Right forelimb (tissue), 1 donor: ENCODE measurements around the gene PHLPP1.

Source experiments
- DNase-seq: peaks from one replicate; pipeline ENCODE4 v3.0.0-alpha.2; 2018

The PHLPP1 gene

DNA sequence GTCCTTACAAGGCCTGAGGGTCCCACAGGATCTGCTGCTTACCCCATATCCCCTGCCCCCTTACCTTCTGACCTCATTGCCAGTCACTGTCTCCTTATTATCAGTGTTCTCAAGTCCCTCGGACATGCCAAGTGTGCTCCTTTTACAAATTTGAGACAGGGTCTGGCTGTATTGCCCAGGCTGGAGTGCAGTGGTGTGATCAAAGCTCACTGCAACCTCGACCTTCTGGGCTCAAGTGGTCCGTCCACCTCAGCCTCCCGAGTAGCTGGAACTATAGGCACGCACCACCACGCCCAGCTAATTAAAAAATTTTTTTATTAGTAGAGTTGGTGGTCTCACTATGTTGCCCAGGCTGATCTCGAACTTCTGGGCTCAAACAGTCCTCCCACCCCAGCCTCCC is 141.0 kb downstream of the PHLPP1 start:
- no peak for DNase-seq

DNA sequence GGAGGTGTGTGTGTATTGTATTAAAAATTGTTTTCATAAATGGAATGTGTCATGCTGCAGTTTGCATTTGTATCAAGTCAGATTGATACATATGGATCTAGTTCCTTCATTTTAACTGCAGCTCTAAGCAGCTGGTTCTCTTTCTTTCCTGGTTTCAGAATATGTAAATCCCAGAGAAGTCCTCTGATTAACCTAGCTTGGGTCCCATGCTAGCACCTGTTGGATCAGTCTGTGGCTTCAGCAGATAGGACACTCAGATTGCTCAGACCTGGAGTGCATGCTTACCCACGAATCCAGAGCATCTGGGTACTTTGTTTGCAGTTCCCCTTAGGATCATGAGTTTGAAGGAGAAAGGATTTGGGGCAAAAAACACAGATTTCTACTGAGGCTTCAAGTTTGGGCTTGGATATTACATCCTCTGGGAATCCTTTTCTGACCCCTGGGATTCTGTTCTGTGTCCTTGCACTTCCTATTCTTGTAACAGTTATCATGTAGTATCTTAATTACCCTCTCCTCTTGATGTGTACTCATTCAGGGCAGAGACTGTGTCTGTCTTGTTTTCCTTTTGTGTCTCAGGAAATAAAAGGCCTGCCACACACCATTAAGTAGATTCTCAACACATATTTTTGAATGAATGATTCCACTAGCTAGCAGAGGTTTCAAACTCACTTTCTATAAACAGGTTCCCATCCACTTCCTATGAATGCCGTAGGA is 142.1 kb downstream of the PHLPP1 start:
- DNase-seq: no peak

DNA sequence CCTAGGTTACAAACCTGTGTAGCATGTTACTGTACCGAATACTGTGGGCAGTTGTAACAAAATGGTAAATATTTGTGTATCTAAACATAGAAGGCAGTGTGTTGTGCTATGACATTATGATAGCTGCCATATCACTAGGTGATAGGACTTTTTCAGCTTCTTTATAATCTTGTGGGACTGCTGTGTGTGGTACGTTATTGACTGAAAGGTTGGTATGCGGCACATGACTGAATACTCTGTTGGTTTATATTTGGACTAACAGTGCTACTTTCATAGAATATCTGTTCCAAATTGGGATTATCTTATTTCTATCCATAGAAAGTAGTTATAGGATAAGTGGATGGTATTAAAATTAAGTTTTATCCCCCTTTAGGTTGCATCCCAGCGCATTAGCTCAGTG is 144.7 kb downstream of the PHLPP1 start:
- DNase-seq: no peak

DNA sequence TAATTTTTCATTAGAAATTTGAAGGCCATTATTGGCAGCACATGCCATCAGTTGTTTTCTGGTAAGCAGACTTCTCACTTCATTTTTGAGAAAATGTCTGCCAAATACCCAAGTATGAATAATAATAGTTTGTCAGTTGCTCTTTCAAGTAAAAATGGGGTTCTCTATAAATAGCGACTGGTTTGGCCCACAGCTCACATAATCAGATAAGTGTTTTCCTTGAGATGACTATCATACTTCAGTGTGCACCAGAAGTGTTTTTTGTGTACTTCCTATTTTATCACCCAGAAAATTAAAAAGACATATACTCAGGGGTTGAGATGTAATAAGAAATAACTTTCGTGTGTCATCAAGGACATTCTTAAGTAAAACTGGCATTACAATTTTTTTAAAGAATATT is 147.1 kb downstream of the PHLPP1 start:
- DNase-seq: no peak

DNA sequence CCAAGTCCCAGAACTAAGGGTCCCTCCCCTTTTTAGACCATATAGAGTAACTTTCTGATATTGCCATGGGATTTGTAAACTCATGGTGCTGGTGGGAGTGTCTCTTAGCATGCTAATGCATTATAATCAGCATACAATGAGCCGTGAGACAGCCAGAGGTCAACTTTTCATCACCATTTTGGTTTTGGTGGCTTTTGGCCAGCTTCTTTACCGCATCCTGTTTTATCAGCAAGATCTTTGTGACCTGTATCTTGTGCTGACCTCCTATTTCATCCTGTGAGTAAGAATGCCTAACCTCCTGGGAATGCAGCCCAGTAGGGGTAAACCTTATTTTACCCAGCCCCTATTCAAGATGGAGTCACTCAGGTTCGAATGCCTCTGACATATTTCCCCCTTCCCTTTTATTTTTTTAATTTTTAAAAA is 148.2 kb downstream of the PHLPP1 start:
- DNase-seq: no peak

DNA sequence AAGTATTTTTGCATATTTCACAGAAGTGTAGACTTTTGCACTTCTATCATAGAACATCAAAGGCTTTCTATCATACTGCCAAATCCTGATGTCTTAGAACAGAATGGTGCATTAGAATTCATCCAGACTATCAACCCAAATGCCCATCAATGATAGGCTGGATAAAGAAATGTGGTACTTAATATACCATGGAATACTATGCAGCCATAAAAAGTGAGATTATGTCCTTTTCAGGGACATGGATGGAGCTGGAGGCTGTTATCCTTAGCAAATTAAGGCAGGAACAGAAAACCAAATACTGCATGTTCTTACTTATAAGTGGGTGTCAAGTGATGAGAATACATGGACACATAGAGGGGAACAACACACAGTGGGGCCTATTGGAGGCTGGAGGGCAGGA is 150.2 kb downstream of the PHLPP1 start:
- DNase-seq: no peak

DNA sequence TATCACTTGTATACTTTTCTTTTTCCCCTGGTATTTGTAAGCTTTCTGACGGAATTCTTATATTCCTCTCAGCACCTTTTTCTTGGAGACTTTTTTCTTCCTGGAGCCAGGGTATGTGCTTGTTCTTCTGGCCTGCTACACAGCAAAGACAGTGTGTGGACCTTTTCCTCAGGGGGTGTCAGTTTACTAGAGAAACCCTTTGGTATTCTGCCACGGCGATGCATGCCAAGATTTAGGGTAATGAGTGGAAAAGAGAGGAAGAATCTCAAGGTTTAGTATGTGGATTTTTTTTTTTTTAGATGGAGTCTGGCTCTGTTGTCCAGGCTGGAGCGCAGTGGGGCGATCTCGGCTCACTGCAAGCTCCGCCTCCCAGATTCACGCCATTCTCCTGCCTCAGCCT is 152.2 kb downstream of the PHLPP1 start:
- DNase-seq: peak; percentile 47

DNA sequence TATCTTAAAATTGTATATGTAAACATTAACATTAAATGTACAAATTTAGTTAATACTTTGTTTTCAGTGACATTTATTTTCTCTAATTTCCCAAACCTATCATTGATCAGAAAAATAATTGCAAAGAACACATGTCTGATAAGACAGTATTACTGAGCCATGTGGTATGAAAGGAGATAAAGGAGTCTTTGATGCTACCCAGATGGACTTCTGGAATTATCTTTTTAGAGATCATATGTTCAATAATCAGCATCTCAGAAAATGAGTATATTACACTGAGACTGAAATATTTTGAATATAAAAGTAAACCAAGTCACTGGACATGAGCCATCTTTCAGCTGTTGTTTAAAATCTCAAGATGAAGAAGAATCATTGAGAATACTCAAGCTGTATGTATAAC is 153.3 kb downstream of the PHLPP1 start:
- DNase-seq: no peak

DNA sequence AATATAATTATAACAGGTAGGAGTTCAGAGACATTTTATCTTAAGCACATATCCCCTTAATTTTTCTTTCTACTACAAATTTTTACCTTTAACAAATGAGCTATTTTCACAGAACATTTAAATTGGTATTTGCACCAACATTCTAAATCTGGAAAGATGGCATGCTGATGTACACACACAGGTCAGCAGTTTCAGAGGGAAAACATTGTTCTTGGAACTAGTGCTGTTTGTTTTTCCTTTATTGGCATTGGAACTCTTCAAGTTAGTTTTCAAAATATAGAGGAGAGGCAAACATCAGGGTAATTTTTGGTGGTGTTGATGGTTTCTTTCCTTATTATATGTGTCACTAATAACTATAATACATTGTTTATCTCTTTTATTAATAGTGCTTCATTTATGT is 155.3 kb downstream of the PHLPP1 start:
- no peak for DNase-seq

DNA sequence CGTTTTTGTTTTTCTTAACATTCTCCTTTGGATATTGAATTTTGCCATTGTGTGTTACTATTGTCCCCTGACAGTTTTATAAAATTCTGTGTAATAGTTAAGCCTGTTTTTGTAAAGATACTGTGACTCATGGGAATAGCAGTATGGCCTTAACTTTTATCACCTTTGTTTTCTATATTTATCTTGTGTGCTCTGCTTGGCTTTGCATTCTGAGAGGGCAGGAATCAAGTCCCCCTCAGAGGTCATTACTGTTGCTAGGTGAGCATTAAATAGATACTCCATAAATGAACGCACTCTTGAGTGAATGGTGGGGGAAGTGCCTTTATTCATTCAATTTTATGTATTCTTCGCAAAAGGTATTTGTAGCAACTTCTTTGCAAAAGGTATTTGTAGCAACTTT is 160.0 kb downstream of the PHLPP1 start:
- DNase-seq: no peak

DNA sequence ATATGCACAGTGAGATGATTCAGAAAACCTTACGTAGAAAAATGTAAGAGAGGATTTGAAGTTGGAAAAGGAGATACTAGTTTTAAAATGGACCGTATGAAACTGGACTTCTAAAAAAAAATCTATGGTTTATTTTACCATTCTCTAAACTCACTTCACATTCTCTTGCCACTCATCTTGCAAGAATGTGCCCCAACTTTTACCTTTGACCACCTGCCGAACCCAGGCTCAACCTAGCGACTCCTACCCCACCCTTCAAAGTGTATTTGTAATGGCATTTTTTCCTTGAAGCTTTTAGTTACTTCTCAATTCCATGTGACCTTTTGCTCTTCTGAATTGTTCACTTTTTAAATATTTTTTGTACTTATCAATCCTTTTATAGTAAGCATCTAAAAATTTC is 160.8 kb downstream of the PHLPP1 start:
- DNase-seq: no peak

DNA sequence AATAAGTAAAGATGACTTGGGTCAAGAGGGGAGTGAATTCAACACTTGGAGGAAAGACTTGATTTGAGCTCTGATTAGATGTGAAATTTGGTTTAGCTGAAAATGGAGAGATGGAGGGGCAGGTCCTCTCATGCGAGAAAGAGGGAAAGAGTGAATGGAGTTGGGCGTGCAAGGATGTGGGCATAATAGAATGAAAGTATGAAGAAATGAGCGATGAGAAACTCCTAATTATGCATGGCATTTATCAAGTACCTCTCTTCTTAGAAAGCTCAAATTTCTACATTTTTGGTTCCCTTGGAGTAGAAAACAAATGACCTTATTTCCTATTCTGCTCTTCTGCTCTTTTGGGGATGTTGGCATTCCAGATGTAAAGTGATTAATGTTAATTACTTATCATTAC is 161.5 kb downstream of the PHLPP1 start:
- DNase-seq: no peak

DNA sequence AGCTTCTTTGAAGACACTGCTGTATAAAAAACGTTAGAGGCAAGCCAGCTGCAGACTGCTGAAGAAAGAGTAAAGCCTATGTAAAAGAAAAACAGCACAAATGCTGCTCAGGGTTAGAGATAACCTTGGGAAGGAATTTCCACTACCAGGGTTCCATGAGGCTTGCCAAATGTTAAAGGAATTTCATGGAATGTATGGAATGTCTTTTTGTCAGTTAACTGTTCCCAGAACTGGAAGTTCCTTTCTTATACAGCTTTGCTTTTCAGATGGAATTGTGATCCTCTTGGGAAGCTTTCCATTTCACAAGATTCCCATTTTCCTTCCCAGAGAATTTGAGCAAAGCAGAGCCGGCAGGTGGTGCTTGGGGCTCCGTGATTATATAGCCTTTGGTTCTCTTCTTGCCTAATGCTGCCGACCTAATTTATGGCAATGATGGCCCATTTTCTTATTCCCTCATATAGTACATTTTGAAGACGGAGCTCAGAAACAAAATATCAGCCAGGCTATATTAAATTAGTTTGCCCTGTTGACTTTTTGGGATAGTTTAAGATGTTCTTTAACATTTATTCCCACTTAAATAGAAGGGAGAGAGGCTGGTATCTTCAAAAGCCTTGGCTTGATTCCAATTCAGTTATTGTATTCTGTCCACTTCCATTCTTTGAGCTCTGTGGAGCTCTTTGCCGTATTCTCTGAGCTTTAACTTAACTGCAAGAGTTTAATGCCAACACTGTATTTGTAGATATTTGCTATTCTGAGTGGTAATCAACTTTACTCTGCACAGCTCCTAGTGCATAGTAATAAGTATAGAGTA is 162.3 kb downstream of the PHLPP1 start:
- DNase-seq: no peak

DNA sequence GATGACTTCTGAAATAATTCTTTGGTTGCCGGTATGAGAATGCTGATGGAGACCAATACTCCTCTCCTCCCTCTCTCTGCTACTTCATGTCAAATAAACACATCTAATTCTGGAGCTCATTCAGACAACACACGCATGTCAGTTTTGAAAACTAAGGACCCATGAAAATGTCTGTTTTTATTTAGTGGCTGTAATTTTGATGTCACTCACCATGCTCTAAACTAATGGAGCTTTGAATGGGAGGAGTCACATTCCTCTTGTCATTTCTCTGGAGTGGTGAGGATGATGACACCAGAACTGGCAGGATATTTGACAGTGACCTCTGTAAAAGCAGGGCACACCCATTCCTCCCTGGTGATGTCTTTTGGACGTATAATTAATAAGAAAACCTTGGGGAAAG is 163.0 kb downstream of the PHLPP1 start:
- no peak for DNase-seq

DNA sequence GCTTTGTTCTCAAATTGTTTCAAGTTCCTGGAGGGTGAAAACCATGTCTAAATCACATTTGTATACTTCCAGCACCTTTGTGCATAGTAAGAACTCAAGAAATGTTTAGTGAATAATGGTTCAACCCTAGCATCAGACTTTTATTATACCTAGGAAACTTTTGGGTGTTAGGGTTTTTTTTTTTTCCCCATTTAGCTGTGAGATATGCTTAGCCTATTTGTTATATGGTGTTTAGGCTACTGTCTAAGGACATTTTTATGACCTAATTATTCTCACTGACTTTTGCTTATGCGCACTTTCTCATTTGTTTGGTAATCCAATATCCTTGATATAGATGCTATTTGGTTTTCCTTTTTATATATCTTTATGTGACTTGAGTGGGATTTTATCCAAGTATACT is 164.7 kb downstream of the PHLPP1 start:
- no peak for DNase-seq

DNA sequence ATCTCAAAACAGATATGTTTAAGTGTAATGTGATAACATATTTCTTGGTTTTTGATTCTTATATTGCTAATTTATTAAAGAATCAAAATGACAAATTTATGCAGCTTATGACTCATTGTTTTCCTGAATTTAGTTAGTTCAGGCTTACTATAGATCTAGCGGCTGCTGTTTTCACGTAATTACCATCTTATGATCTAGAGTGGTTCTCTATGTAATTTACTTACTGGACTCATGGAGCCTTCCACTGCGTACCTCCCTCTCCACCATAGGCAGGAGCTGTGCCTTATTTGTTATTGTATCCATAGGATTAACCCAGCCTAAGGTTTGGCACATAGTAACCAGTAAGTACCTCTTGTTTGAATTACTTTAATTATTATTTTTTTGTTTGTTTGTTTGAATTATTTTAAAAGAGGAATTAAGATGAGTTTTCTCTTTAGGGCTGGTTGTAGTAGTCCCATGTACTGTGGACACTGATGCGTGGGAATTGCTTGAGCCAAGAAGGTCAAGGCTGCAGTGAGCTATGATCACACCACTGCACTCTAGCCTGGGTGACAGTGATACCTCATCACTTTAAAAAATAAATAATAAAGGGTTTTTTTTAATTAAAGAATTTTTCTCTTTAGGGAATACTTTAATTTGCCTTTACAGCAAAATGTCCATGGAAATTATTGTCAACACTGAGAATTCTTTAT is 165.5 kb downstream of the PHLPP1 start:
- DNase-seq: no peak

DNA sequence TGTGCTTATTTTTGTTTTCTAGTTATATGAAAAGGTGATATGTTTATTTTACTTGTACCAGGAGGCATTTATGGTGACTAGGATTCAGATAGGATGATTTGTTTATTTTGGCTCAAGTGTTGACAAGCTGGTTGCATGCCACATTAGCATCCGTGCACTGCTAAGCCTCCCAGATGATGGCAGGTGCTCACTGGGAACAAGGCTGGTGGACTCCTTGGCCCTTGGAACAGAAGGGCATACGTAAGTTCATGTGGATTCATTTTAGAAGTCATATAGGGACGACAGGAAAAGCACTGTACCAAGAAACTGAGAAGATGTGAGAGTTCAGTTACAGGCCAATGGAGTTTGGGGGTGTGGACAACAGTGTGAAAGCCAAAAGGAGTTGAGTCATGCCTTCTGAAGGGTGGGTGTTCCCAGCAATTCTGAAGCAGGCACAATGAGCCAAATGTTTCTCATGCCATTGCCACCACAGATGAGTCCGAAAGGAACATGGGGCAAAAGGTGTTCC is 166.2 kb downstream of the PHLPP1 start:
- DNase-seq: no peak

DNA sequence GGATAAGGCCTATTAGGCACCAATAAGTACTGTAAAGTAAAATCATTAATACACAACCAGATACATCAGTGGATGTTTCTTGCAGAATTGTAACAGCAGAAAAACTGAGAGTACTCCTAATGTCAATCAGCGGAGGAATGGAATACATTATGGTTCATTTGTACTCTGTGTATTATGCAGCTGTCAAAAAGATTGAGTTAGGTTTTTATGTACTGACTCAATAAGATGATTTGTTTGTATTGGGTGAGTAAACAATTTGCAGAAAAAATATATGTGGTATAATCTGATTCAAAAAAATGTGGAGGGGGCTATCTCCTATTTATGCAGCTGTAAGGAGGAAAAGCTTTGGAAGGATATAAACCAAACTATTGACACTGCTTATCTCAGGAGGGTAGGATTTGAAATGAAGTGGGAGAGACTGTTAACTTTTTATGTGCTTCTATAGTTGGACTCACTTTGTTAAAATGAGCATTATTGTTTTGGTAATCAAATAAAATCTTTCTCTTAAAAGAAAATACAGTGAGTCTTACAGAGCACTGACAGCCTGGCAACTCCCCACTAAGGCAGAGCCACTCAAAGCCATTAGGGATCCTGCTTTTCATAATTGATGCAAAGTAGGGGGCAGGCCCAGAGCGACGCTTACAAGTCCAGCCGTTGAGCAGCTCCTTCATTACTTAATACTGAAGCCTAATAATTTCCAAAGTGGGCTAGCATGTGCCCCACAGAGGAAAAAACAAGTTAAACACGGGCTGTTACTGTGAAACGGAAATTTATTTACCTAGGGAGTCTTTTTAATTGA is 168.8 kb downstream of the PHLPP1 start:
- DNase-seq: no peak

DNA sequence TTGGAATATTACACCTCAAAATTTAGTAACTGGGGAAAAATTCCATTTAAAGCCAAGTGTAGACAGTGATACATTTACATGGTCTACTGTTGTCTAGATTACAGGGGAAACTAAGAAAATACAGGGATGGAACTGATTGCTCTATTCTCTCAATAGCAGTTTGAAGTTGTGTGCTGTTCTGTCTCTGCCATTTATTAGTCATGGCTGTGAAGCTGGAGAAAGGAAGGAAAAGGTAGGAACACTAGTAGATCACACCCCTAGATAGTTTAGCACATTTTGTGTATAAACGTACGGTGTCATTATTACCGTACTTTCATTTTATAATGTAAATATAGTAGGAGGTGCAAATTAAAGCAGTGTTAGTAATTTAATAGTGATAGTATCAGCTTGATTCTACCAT is 170.5 kb downstream of the PHLPP1 start:
- DNase-seq: no peak

DNA sequence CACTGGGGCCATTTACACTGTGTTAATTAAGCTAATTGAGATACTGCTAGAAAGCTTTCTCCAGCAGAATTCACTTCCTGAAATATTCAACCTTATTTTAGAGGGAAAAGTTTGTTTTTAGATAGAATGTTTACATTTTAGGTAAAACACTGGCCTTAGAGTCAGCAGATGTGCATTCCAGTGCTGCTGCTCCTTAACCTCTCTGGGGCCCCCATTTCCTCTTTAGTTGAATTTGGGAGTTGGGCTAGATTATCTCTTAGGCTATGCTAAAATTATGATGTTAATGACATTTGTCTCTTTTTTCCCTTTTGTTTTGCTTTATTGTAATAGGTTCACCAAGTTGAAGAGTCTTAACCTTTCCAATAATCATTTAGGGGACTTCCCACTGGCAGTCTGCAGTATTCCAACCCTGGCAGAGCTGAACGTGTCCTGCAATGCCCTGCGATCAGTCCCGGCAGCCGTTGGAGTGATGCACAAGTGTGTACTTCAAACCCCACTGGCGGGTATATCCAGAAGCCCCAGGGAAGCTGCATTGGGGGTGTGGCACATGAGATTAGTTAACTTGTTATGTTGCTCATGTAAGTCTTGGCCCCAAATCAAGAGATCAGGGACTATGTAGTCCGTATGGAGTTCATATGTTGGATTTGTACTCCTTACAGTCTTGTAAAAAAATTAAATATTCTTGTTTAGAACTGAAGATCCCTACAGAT is 179.5 kb downstream of the PHLPP1 start:
- no peak for DNase-seq

DNA sequence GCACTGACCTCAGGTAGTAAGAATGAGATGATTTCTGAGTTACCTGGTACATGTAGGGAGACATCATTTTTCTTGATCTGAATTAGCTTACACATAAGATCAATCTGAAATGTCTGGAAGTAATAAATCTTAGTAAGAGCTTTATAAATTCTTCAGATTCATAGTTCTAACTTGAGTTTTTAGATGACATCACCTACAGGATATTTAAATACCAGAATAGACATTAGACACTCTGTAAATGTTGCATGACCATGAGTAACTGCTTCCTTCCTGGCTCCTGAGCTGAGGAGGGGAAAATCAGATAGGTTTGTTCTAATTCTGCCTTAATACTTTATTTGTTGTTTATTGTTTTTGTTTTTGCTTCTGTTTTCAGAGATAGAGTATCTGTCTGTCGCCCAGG is 181.8 kb downstream of the PHLPP1 start:
- no peak for DNase-seq

DNA sequence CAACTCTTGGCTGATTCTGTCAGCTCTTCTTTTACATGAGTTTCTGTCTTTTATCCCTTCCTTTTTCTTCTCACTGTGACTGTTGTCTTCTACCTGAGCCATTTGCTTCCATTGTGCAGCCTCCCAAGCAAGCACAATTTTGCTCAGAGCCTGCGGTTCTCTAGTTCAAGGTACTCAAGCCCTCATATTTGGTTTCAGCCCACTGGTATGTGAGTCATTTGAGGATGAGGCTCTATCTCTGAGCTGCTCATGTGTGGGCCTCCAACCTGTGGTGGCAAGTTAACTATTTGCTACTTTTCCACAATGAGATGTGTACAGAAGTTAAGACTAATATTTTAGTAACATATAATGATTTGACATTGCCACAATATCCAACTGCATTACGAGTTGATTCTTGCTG is 183.0 kb downstream of the PHLPP1 start:
- no peak for DNase-seq
